WTC11 (cell line): Measurements from ENCODE around the gene KIAA0232. TPM values are rescaled to one million over a fixed set of nuclear protein-coding genes. Genes with fewer than 3 reads are reported as not detected.

Experiments
- ATAC-seq: fragments of 200-7000 bp; cut with Tn5 transposase; 2 replicates; pipeline ENCODE4 v1.10.0; 2021; ENCODE audit warnings: mild to moderate bottlenecking, moderate library complexity
- CTCF ChIA-PET: fragments of 300-600 bp; sonication (Branson Sonifier 250); formaldehyde crosslinking; loops from one replicate; lab custom pipeline; 2021; ENCODE audit warnings: antibody characterized with exemption; lab: Charles Lee
- POLR2A ChIA-PET: fragments of 350-600 bp; sonication (Branson Sonifier 250); formaldehyde crosslinking; loops from one replicate; lab custom pipeline; 2021; ENCODE audit warnings: antibody characterized with exemption; lab: Charles Lee
- DNase-seq: peaks from one replicate; pipeline ENCODE4 v3.0.0; 2021; ENCODE audit warnings: low spot score
- H3K27ac Mint-ChIP-seq: 2 replicates; pipeline ENCODE4 v1.8.0; 2021; ENCODE audit warnings: mixed read lengths
- H3K27me3 Mint-ChIP-seq: 2 replicates; pipeline ENCODE4 v1.8.0; 2021; ENCODE audit warnings: low read depth, mild to moderate bottlenecking, moderate library complexity, mixed read lengths
- H3K36me3 Mint-ChIP-seq: 2 replicates; pipeline ENCODE4 v1.8.0; 2021; ENCODE audit warnings: mixed read lengths
- H3K4me1 Mint-ChIP-seq: 2 replicates; pipeline ENCODE4 v1.8.0; 2022; ENCODE audit warnings: mixed read lengths
- H3K4me3 Mint-ChIP-seq: 2 replicates; pipeline ENCODE4 v1.8.0; 2021; ENCODE audit warnings: mild to moderate bottlenecking, moderate library complexity, mixed read lengths
- H3K9me3 Mint-ChIP-seq: 2 replicates; pipeline ENCODE4 v1.8.0; 2021; ENCODE audit warnings: mixed read lengths
- AR ChIP-seq: fragments of 250-450 bp; sonication (Bioruptor Pico); IDR thresholded peaks from 2 replicates; pipeline ENCODE4 v1.9.0; 2021; ENCODE audit warnings: mild to moderate bottlenecking
- ARID4B ChIP-seq: sonication (generic); formaldehyde crosslinking; IDR thresholded peaks from 2 replicates; pipeline ENCODE4 v1.8.0; 2023; ENCODE audit warnings: missing genetic modification reagents, mild to moderate bottlenecking, borderline replicate concordance
- ATF1 ChIP-seq: sonication (generic); formaldehyde crosslinking; IDR thresholded peaks from 2 replicates; pipeline ENCODE4 v1.8.1; 2023; ENCODE audit warnings: mild to moderate bottlenecking, moderate library complexity, missing genetic modification reagents
- CBFB ChIP-seq: sonication (generic); formaldehyde crosslinking; IDR thresholded peaks from 2 replicates; pipeline ENCODE4 v1.8.1; 2022; ENCODE audit warnings: mild to moderate bottlenecking, low read depth, missing genetic modification reagents
- CREB1 ChIP-seq: sonication (generic); formaldehyde crosslinking; IDR thresholded peaks from 2 replicates; pipeline ENCODE4 v1.8.0; 2023; ENCODE audit warnings: mild to moderate bottlenecking, missing genetic modification reagents
- ELF4 ChIP-seq: sonication (generic); formaldehyde crosslinking; IDR thresholded peaks from 2 replicates; pipeline ENCODE4 v1.8.1; 2022; ENCODE audit warnings: low read depth, mild to moderate bottlenecking, moderate library complexity, missing genetic modification reagents
- EMX1 ChIP-seq: fragments of 250-450 bp; sonication (Bioruptor Pico); IDR thresholded peaks from 2 replicates; pipeline ENCODE4 v1.8.0; 2021; ENCODE audit warnings: mild to moderate bottlenecking
- FOXP1 ChIP-seq: sonication (generic); formaldehyde crosslinking; IDR thresholded peaks from 2 replicates; pipeline ENCODE4 v1.8.0; 2022; ENCODE audit warnings: missing genetic modification reagents, mild to moderate bottlenecking, moderate library complexity, borderline replicate concordance
- HMGA2 ChIP-seq: fragments of 250-450 bp; sonication (Bioruptor Pico); IDR thresholded peaks from 2 replicates; pipeline ENCODE4 v1.4.0; 2021; ENCODE audit warnings: mild to moderate bottlenecking, moderate library complexity
- MAX ChIP-seq: sonication (generic); formaldehyde crosslinking; IDR thresholded peaks from 2 replicates; pipeline ENCODE4 v1.8.0; 2022; ENCODE audit warnings: mild to moderate bottlenecking, missing genetic modification reagents
- MYBL2 ChIP-seq: sonication (generic); formaldehyde crosslinking; IDR thresholded peaks from 2 replicates; pipeline ENCODE4 v1.8.1; 2023; ENCODE audit warnings: mild to moderate bottlenecking, moderate library complexity, missing genetic modification reagents
- OVOL2 ChIP-seq: fragments of 250-450 bp; sonication (Bioruptor Pico); IDR thresholded peaks from 2 replicates; pipeline ENCODE4 v1.9.0; 2021; ENCODE audit warnings: mild to moderate bottlenecking, borderline replicate concordance
- PREB ChIP-seq: sonication (generic); formaldehyde crosslinking; IDR thresholded peaks from 2 replicates; pipeline ENCODE4 v1.8.1; 2022; ENCODE audit warnings: mild to moderate bottlenecking, missing genetic modification reagents, moderate library complexity, borderline replicate concordance
- SP1 ChIP-seq: sonication (generic); formaldehyde crosslinking; conservative IDR thresholded peaks from 2 replicates; pipeline ENCODE4 v1.8.1; 2022; ENCODE audit warnings: missing genetic modification reagents
- TEAD4 ChIP-seq: sonication (generic); formaldehyde crosslinking; IDR thresholded peaks from 2 replicates; pipeline ENCODE4 v1.8.0; 2022; ENCODE audit warnings: mild to moderate bottlenecking, missing genetic modification reagents
- USF2 ChIP-seq: sonication (generic); formaldehyde crosslinking; IDR thresholded peaks from 2 replicates; pipeline ENCODE4 v1.8.1; 2023; ENCODE audit warnings: mild to moderate bottlenecking, missing genetic modification reagents, moderate library complexity
- ZBTB21 ChIP-seq: sonication (generic); formaldehyde crosslinking; IDR thresholded peaks from 2 replicates; pipeline ENCODE4 v1.8.1; 2023; ENCODE audit warnings: mild to moderate bottlenecking, missing genetic modification reagents, borderline replicate concordance
- ZNF138 ChIP-seq: sonication (generic); formaldehyde crosslinking; conservative IDR thresholded peaks from 2 replicates; pipeline ENCODE4 v1.8.1; 2022; ENCODE audit warnings: mild to moderate bottlenecking, moderate library complexity, missing genetic modification reagents
- ZNF219 ChIP-seq: sonication (generic); formaldehyde crosslinking; IDR thresholded peaks from 2 replicates; pipeline ENCODE4 v1.8.0; 2023; ENCODE audit warnings: missing genetic modification reagents, mild to moderate bottlenecking, borderline replicate concordance
- ZNF396 ChIP-seq: fragments of 250-450 bp; sonication (Bioruptor Pico); IDR thresholded peaks from 2 replicates; pipeline ENCODE4 v1.8.0; 2021; ENCODE audit warnings: mild to moderate bottlenecking, moderate library complexity, borderline replicate concordance
- ZNF416 ChIP-seq: fragments of 250-450 bp; sonication (Bioruptor Pico); IDR thresholded peaks from 2 replicates; pipeline ENCODE4 v1.9.0; 2021; ENCODE audit warnings: mild to moderate bottlenecking, inconsistent platforms
- ZNF671 ChIP-seq: fragments of 250-450 bp; sonication (Bioruptor Pico); IDR thresholded peaks from 2 replicates; pipeline ENCODE4 v1.8.0; 2021; ENCODE audit warnings: mild to moderate bottlenecking
- ZSCAN18 ChIP-seq: fragments of 250-450 bp; sonication (Bioruptor Pico); IDR thresholded peaks from 2 replicates; pipeline ENCODE4 v2.1.2; 2022; ENCODE audit warnings: mild to moderate bottlenecking, moderate library complexity
- total RNA-seq: library from RNA; stranded (reverse); gene quantifications from 3 replicates; pipeline ENCODE4 v1.2.3, GENCODE V29; 2021

Gene KIAA0232
- total RNA-seq, 1 experiment from 2014 or later: 23.2 TPM

- TF ChIP-seq ARID4B (CRISPR knock-in tag) (no peak), MAX (CRISPR knock-in tag) (no peak), ZNF671 (CRISPR knock-in tag) (no peak), ZNF396 (no peak), PREB (no peak), USF2 (CRISPR knock-in tag) (no peak)
These were observed 146.8 kb downstream of the KIAA0232 start (continued) for GRCh38 chr4:6929339-6929811.

GRCh38 chr4:6929812-6930464 lies 147.4 kb downstream of the KIAA0232 start:
- TF ChIP-seq FOXP1 (CRISPR knock-in tag) (no peak), ATF1 (CRISPR knock-in tag) (no peak), AR (CRISPR knock-in tag) (no peak), OVOL2 (CRISPR knock-in tag) (no peak), ZNF138 (CRISPR knock-in tag) (no peak), ZNF219 (CRISPR knock-in tag) (no peak), EMX1 (CRISPR knock-in tag) (no peak), ZNF416 (no peak), PREB (no peak), CBFB (CRISPR knock-in tag) (no peak), ZSCAN18 (CRISPR knock-in tag) (no peak), HMGA2 (CRISPR knock-in tag) (no peak), ELF4 (CRISPR knock-in tag) (no peak), ZBTB21 (CRISPR knock-in tag) (no peak), SP1 (CRISPR knock-in tag) (no peak), MYBL2 (CRISPR knock-in tag) (no peak), TEAD4 (CRISPR knock-in tag) (no peak), CREB1 (CRISPR knock-in tag) (no peak)
- ChIA-PET CTCF (interaction anchor here (0.6 to 3.5 kb wide), 9 partner anchors 10 to 141 kb away, joined by 3 to 17 read pairs (median 4); partner anchors contain the start of genes GRPEL1 and TADA2B), POLR2A (no interaction called here)
- no peaks in the 10 kb centered on the region for H3K9me3 Mint-ChIP-seq
- no peaks in the 10 kb centered on the region for H3K27me3 Mint-ChIP-seq
- no peak overlapping the region for H3K4me3 Mint-ChIP-seq
- peaks cover 19% of the 10 kb centered on the region for H3K4me1 Mint-ChIP-seq
- DNase-seq (no peak), ATAC-seq (no peak)
- peak overlapping the region; percentile 50 for H3K27ac Mint-ChIP-seq
- H3K36me3 Mint-ChIP-seq: peaks cover 20% of the 10 kb centered on the region
